ENCODE measurements around the gene FEZ2.

Gene FEZ2

DNA sequence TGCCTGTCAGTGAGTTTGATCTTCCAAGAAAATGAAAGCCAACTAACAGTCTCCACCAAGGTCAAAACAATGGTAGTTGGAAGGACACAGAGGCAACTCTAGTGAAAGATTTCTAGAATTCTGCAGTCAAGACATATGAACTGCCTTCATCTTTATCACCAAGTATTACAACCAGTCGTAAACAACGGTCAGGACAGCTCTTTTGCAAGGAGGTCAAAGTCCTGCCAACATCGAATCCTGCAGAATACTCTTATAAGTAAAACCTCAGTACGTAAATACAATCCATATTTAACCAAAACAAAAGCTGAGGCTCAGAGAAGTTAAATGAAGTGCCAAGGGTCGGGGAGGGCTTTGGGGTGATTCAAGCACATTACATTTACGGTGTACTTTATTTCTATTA is 3.1 kb downstream of the FEZ2 start:
- TF ChIP-seq, protein P1, sequence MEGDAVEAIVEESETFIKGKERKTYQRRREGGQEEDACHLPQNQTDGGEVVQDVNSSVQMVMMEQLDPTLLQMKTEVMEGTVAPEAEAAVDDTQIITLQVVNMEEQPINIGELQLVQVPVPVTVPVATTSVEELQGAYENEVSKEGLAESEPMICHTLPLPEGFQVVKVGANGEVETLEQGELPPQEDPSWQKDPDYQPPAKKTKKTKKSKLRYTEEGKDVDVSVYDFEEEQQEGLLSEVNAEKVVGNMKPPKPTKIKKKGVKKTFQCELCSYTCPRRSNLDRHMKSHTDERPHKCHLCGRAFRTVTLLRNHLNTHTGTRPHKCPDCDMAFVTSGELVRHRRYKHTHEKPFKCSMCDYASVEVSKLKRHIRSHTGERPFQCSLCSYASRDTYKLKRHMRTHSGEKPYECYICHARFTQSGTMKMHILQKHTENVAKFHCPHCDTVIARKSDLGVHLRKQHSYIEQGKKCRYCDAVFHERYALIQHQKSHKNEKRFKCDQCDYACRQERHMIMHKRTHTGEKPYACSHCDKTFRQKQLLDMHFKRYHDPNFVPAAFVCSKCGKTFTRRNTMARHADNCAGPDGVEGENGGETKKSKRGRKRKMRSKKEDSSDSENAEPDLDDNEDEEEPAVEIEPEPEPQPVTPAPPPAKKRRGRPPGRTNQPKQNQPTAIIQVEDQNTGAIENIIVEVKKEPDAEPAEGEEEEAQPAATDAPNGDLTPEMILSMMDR (IDR thresholded peaks at IDR 0.05; ENCODE audit: low read depth, low read length, poor library complexity, severe bottlenecking): no peak
- TF ChIP-seq EZH2phosphoT487 (IDR thresholded peaks at IDR 0.05; ENCODE audit: borderline replicate concordance, low read length): no peak
- H3K27me3 ChIP-seq (ENCODE audit: control insufficient read depth, low read length): no peaks in the 10 kb centered on the region
- peaks cover 5% of the 10 kb centered on the region; the same call in 1 of the 2 replicates for H4K20me1 ChIP-seq (ENCODE audit: control insufficient read depth, insufficient read depth, low read depth, low read length)
- no peak overlapping the region for H3K27ac ChIP-seq (ENCODE audit: low read depth, low read length)
- H3K9me3 ChIP-seq (ENCODE audit: control insufficient read depth, insufficient read depth, low read length): no peaks in the 10 kb centered on the region
- H3K4me2 ChIP-seq (ENCODE audit: low read length): no peak overlapping the region
- H3K79me2 ChIP-seq (ENCODE audit: control insufficient read depth, low read length): peaks cover 43% of the 10 kb centered on the region
- H3K4me1 ChIP-seq (ENCODE audit: control insufficient read depth, low read length): peaks cover 18% of the 10 kb centered on the region
- H3K4me3 ChIP-seq (ENCODE audit: low read length): no peak overlapping the region
- H3K36me3 ChIP-seq (ENCODE audit: control insufficient read depth, low read length): peaks cover 16% of the 10 kb centered on the region
- no peaks in the 10 kb centered on the region for H3F3A ChIP-seq (ENCODE audit: control insufficient read depth, insufficient read depth)
- no peaks in the 10 kb centered on the region for H3K9me2 ChIP-seq (replicated peaks; ENCODE audit: control insufficient read depth, low read length)

DNA sequence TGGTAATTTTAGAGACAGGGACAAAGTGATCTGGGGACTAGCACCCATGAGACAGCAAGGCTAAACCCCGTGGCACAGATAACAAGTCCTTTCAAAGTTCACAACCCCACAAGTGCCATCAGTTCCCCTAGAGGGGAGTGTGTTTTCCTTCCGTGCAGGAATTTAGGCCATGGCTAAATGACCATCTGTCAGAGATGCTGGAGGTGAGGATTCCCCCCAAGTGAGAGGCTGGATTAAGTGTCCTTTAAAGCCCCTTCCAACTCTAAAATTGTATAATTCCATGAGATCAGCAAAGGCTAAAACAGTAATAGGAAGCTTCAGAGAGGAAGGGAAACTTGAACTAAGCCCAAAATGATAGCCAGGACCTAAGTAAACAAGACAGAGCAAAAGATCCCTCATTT is 8.7 kb downstream of the FEZ2 start:
- TF ChIP-seq EZH2phosphoT487 (IDR thresholded peaks at IDR 0.05; ENCODE audit: borderline replicate concordance, low read length): no peak
- TF ChIP-seq, protein P1 (IDR thresholded peaks at IDR 0.05; ENCODE audit: low read depth, low read length, poor library complexity, severe bottlenecking): no peak
- Histone ChIP-seq H3K4me1 (ENCODE audit: control insufficient read depth, low read length) (peaks cover 6% of the 10 kb centered on the region; the same call in 1 of the 2 replicates), H3K36me3 (ENCODE audit: control insufficient read depth, low read length) (peaks cover 24% of the 10 kb centered on the region), H3K4me3 (ENCODE audit: low read length) (no peak overlapping the region), H3K27me3 (ENCODE audit: control insufficient read depth, low read length) (no peaks in the 10 kb centered on the region), H3K9me3 (ENCODE audit: control insufficient read depth, insufficient read depth, low read length) (no peaks in the 10 kb centered on the region), H3K79me2 (ENCODE audit: control insufficient read depth, low read length) (peaks cover 13% of the 10 kb centered on the region), H3K9me2 (replicated peaks; ENCODE audit: control insufficient read depth, low read length) (no peaks in the 10 kb centered on the region), H3K4me2 (ENCODE audit: low read length) (no peak overlapping the region), H4K20me1 (ENCODE audit: control insufficient read depth, insufficient read depth, low read depth, low read length) (no peaks in the 10 kb centered on the region), H3F3A (ENCODE audit: control insufficient read depth, insufficient read depth) (no peaks in the 10 kb centered on the region), H3K27ac (ENCODE audit: low read depth, low read length) (no peak overlapping the region)

DNA sequence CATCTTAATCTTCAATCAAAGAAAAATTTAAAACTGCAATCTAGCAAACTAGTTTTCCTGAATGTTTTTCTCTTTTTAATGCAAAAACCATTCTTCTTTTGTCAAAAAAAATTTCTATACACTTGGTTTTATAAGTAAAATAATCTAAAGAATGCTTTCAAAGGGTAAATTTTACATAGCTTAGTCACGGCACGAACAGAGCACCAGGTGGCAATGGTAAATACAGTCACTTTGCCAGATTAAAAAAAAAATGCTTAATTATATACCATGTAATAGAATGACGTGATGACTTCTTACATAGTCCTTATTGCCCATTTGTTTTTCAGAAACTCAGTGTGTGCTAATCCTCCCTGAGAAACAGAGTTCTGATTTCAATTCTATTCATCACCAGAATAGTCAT is 10.4 kb downstream of the FEZ2 start:
- no peak for TF ChIP-seq EZH2phosphoT487 (IDR thresholded peaks at IDR 0.05; ENCODE audit: borderline replicate concordance, low read length)
- TF ChIP-seq, protein P1 (IDR thresholded peaks at IDR 0.05; ENCODE audit: low read depth, low read length, poor library complexity, severe bottlenecking): no peak
- Histone ChIP-seq H3K9me3 (ENCODE audit: control insufficient read depth, insufficient read depth, low read length) (no peaks in the 10 kb centered on the region), H3K9me2 (replicated peaks; ENCODE audit: control insufficient read depth, low read length) (no peaks in the 10 kb centered on the region), H3K27ac (ENCODE audit: low read depth, low read length) (no peak overlapping the region), H3K79me2 (ENCODE audit: control insufficient read depth, low read length) (peaks cover 13% of the 10 kb centered on the region), H3F3A (ENCODE audit: control insufficient read depth, insufficient read depth) (no peaks in the 10 kb centered on the region), H3K4me1 (ENCODE audit: control insufficient read depth, low read length) (peaks cover 6% of the 10 kb centered on the region; the same call in 1 of the 2 replicates), H3K27me3 (ENCODE audit: control insufficient read depth, low read length) (no peaks in the 10 kb centered on the region), H4K20me1 (ENCODE audit: control insufficient read depth, insufficient read depth, low read depth, low read length) (no peaks in the 10 kb centered on the region), H3K4me3 (ENCODE audit: low read length) (no peak overlapping the region), H3K4me2 (ENCODE audit: low read length) (no peak overlapping the region), H3K36me3 (ENCODE audit: control insufficient read depth, low read length) (peaks cover 39% of the 10 kb centered on the region)
